HepG2 (cell line): ENCODE results near the gene TPCN2. TPM values are rescaled to one million over a fixed set of nuclear protein-coding genes. Genes with fewer than 3 reads are reported as not detected.

Experiments used
- BCL6 ChIP-seq: IDR thresholded peaks from 2 replicates; pipeline ENCODE4 v1.6.1; 2016; ENCODE audit warnings: missing genetic modification reagents, missing compliant biosample characterization
- CAMTA2 ChIP-seq: sonication (generic); formaldehyde crosslinking; IDR thresholded peaks from 2 replicates; pipeline ENCODE4 v1.4.0; 2020; ENCODE audit warnings: mild to moderate bottlenecking, missing genetic modification reagents, borderline replicate concordance
- CREB1 ChIP-seq, 2 experiments: fragments of 450-650 bp in 1 of 2; IDR thresholded peaks; 2 replicates each; pipeline ENCODE4 v1.6.1; 2016 to 2017; ENCODE audit warnings: control low read depth in 1 of 2, mild to moderate bottlenecking in 1 of 2, missing compliant biosample characterization in 1 of 2, missing genetic modification characterization in 1 of 2
- FOSL2 ChIP-seq: sonication (generic); formaldehyde crosslinking; IDR thresholded peaks from 2 replicates; pipeline ENCODE4 v1.4.0; 2020; ENCODE audit warnings: missing genetic modification reagents
- FOXO1 ChIP-seq: sonication (generic); formaldehyde crosslinking; IDR thresholded peaks from 2 replicates; pipeline ENCODE4 v1.4.0; 2020; ENCODE audit warnings: missing genetic modification reagents
- HNRNPLL ChIP-seq: fragments of 200-400 bp; formaldehyde crosslinking; IDR thresholded peaks from 2 replicates; pipeline ENCODE4 v1.6.1; 2017; ENCODE audit warnings: mild to moderate bottlenecking, low read depth, low read length; ENCODE audit not compliant: poor library complexity, severe bottlenecking
- KAT2B ChIP-seq: fragments of 150-350 bp; IDR thresholded peaks from 2 replicates; pipeline ENCODE4 v1.6.1; 2014; ENCODE audit warnings: low read depth, low read length, borderline replicate concordance
- MIXL1 ChIP-seq: IDR thresholded peaks from 2 replicates; pipeline ENCODE4 v1.6.1; 2016
- ONECUT2 ChIP-seq: sonication (generic); formaldehyde crosslinking; IDR thresholded peaks from 2 replicates; pipeline ENCODE4 v1.4.0; 2020; ENCODE audit warnings: missing genetic modification reagents
- RFX1 ChIP-seq: fragments of 450-650 bp; IDR thresholded peaks from 2 replicates; pipeline ENCODE4 v1.6.1; 2017
- SALL2 ChIP-seq: sonication (generic); formaldehyde crosslinking; IDR thresholded peaks from 2 replicates; pipeline ENCODE4 v1.8.1; 2023; ENCODE audit warnings: mild to moderate bottlenecking, missing genetic modification reagents, inconsistent platforms
- SNAPC2 ChIP-seq: sonication (generic); formaldehyde crosslinking; IDR thresholded peaks from 2 replicates; pipeline ENCODE4 v1.8.1; 2022; ENCODE audit warnings: mild to moderate bottlenecking, missing genetic modification reagents
- SOX6 ChIP-seq, 2 experiments: fragments of 450-650 bp in 1 of 2; sonication (generic) in 1 of 2; formaldehyde crosslinking in 1 of 2; IDR thresholded peaks; 2 replicates each; pipeline versions ENCODE4 v1.4.0 to v1.6.1; 2017 to 2020; ENCODE audit warnings: antibody characterized with exemption in 1 of 2, mild to moderate bottlenecking in 1 of 2, missing genetic modification reagents in 1 of 2
- STAG1 ChIP-seq: sonication (generic); formaldehyde crosslinking; IDR thresholded peaks from 2 replicates; pipeline ENCODE4 v1.4.0; 2020; ENCODE audit warnings: missing genetic modification reagents
- ZFY ChIP-seq: sonication (generic); formaldehyde crosslinking; IDR thresholded peaks from 2 replicates; pipeline ENCODE4 v1.4.0; 2020; ENCODE audit warnings: missing genetic modification reagents
- ZNF329 ChIP-seq: sonication (generic); formaldehyde crosslinking; IDR thresholded peaks from 2 replicates; pipeline ENCODE4 v1.9.0; 2021; ENCODE audit warnings: low read depth, mild to moderate bottlenecking, missing genetic modification reagents
- ZNF788 ChIP-seq: sonication (generic); formaldehyde crosslinking; IDR thresholded peaks from 2 replicates; pipeline ENCODE4 v1.5.0; 2020; ENCODE audit warnings: mild to moderate bottlenecking, missing genetic modification reagents, borderline replicate concordance
- ZZZ3 ChIP-seq: sonication (generic); formaldehyde crosslinking; IDR thresholded peaks from 2 replicates; pipeline ENCODE4 v1.4.0; 2020; ENCODE audit warnings: missing genetic modification reagents, mild to moderate bottlenecking, borderline replicate concordance
- polyA plus RNA-seq, 8 experiments: library from polyadenylated mRNA; depleted of rRNA in 3 of 8; stranded (reverse) in 7 of 8; unstranded in 1 of 8; fragments of >200 nt; fragmentation: Illumina TruSeq in 4 of 8; extraction: Trizol in 4 of 8; gene quantifications; 2 replicates each; pipeline versions ENCODE4 v1.2.1 to v1.2.3, GENCODE V29; 2011 to 2016; ENCODE audit warnings: low read depth in 4 of 8, missing spikeins in 1 of 8, mixed read lengths in 1 of 8; ENCODE audit not compliant: insufficient read depth in 1 of 8
- total RNA-seq, 5 experiments: library from RNA; depleted of rRNA; stranded (reverse); fragments of >200 nt; fragmentation: Illumina TruSeq; extraction: Trizol; gene quantifications; 2 replicates each; pipeline ENCODE4 v1.2.3, GENCODE V29; 2016; ENCODE audit warnings: low read depth in 1 of 5
- TF ChIP-seq, protein P1 (sequence below): sonication (generic); formaldehyde crosslinking; IDR thresholded peaks from 2 replicates; pipeline ENCODE4 v1.4.0; 2020; ENCODE audit warnings: missing genetic modification reagents
- TF ChIP-seq, protein P2 (sequence below): sonication (generic); formaldehyde crosslinking; IDR thresholded peaks from 2 replicates; pipeline ENCODE4 v1.9.0; 2022; ENCODE audit warnings: missing genetic modification reagents, mild to moderate bottlenecking, borderline replicate concordance
- TF ChIP-seq, protein P3 (sequence below): sonication (generic); formaldehyde crosslinking; conservative IDR thresholded peaks from 2 replicates; pipeline ENCODE4 v1.4.0; 2020; ENCODE audit warnings: missing genetic modification reagents
- TF ChIP-seq, protein P4 (sequence below): sonication (generic); formaldehyde crosslinking; IDR thresholded peaks from 2 replicates; pipeline ENCODE4 v1.9.0; 2022; ENCODE audit warnings: low read depth, missing genetic modification reagents

TPCN2 gene
- total and polyA plus RNA-seq, 2 of the 13 experiments (the other 11 are each of a cell fraction or from before 2014, with no cell fraction given), result 5.6 to 5.9 TPM

- TF ChIP-seq, protein P1, sequence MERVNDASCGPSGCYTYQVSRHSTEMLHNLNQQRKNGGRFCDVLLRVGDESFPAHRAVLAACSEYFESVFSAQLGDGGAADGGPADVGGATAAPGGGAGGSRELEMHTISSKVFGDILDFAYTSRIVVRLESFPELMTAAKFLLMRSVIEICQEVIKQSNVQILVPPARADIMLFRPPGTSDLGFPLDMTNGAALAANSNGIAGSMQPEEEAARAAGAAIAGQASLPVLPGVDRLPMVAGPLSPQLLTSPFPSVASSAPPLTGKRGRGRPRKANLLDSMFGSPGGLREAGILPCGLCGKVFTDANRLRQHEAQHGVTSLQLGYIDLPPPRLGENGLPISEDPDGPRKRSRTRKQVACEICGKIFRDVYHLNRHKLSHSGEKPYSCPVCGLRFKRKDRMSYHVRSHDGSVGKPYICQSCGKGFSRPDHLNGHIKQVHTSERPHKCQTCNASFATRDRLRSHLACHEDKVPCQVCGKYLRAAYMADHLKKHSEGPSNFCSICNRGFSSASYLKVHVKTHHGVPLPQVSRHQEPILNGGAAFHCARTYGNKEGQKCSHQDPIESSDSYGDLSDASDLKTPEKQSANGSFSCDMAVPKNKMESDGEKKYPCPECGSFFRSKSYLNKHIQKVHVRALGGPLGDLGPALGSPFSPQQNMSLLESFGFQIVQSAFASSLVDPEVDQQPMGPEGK (CRISPR knock-in tag), result 0 out of 2 replicates have a peak, but pooled peaks have one; percentile 15
- 0 out of 2 replicates have a peak, but pooled peaks have one; percentile 12 for TF ChIP-seq BCL6 (CRISPR knock-in tag)
- TF ChIP-seq CREB1 (IDR thresholded peaks at IDR 0.05), result peak; percentile 95
- no peak for TF ChIP-seq CREB1 (CRISPR knock-in tag; IDR thresholded peaks at IDR 0.05)
- TF ChIP-seq RFX1, result no peak
- no peak for TF ChIP-seq SOX6 (IDR thresholded peaks at IDR 0.05)
- no peak for TF ChIP-seq SOX6 (CRISPR knock-in tag; IDR thresholded peaks at IDR 0.05)
- TF ChIP-seq SNAPC2 (CRISPR knock-in tag), result no peak
- TF ChIP-seq, protein P2, sequence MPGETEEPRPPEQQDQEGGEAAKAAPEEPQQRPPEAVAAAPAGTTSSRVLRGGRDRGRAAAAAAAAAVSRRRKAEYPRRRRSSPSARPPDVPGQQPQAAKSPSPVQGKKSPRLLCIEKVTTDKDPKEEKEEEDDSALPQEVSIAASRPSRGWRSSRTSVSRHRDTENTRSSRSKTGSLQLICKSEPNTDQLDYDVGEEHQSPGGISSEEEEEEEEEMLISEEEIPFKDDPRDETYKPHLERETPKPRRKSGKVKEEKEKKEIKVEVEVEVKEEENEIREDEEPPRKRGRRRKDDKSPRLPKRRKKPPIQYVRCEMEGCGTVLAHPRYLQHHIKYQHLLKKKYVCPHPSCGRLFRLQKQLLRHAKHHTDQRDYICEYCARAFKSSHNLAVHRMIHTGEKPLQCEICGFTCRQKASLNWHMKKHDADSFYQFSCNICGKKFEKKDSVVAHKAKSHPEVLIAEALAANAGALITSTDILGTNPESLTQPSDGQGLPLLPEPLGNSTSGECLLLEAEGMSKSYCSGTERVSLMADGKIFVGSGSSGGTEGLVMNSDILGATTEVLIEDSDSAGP (CRISPR knock-in tag), result 0 out of 2 replicates have a peak, but pooled peaks have one; percentile 65
- no peak for TF ChIP-seq KAT2B
- TF ChIP-seq ZZZ3, result no peak
- TF ChIP-seq SALL2 (CRISPR knock-in tag), result peak; percentile 72; the same call in 1 of the 2 replicates
- TF ChIP-seq, protein P3, sequence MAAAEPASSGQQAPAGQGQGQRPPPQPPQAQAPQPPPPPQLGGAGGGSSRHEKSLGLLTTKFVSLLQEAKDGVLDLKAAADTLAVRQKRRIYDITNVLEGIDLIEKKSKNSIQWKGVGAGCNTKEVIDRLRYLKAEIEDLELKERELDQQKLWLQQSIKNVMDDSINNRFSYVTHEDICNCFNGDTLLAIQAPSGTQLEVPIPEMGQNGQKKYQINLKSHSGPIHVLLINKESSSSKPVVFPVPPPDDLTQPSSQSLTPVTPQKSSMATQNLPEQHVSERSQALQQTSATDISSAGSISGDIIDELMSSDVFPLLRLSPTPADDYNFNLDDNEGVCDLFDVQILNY (CRISPR knock-in tag), result no peak
- peak; percentile 13; the same call in 1 of the 2 replicates for TF ChIP-seq FOXO1 (CRISPR knock-in tag)
- TF ChIP-seq, protein P4, sequence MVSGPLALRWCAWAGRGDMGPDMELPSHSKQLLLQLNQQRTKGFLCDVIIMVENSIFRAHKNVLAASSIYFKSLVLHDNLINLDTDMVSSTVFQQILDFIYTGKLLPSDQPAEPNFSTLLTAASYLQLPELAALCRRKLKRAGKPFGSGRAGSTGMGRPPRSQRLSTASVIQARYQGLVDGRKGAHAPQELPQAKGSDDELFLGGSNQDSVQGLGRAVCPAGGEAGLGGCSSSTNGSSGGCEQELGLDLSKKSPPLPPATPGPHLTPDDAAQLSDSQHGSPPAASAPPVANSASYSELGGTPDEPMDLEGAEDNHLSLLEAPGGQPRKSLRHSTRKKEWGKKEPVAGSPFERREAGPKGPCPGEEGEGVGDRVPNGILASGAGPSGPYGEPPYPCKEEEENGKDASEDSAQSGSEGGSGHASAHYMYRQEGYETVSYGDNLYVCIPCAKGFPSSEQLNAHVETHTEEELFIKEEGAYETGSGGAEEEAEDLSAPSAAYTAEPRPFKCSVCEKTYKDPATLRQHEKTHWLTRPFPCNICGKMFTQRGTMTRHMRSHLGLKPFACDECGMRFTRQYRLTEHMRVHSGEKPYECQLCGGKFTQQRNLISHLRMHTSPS (CRISPR knock-in tag), result peak; percentile 56; the same call in 1 of the 2 replicates
- TF ChIP-seq MIXL1 (CRISPR knock-in tag), result no peak
- TF ChIP-seq ZNF788 (CRISPR knock-in tag), result peak; percentile 50; the same call in 1 of the 2 replicates
- TF ChIP-seq HNRNPLL, result no peak
- TF ChIP-seq STAG1 (CRISPR knock-in tag), result peak; percentile 99
- TF ChIP-seq FOSL2 (CRISPR knock-in tag), result peak; percentile 51
- TF ChIP-seq ZNF329 (CRISPR knock-in tag), result no peak
- no peak for TF ChIP-seq ONECUT2
- TF ChIP-seq CAMTA2 (CRISPR knock-in tag), result no peak
- TF ChIP-seq ZFY, result peak; percentile 25; the same call in 1 of the 2 replicates
Measured at GRCh38 chr11:69101115-69101791, 52.5 kb downstream of the TPCN2 start (continued).
